ENCODE results near the gene IP6K3.

IP6K3 gene

DNA sequence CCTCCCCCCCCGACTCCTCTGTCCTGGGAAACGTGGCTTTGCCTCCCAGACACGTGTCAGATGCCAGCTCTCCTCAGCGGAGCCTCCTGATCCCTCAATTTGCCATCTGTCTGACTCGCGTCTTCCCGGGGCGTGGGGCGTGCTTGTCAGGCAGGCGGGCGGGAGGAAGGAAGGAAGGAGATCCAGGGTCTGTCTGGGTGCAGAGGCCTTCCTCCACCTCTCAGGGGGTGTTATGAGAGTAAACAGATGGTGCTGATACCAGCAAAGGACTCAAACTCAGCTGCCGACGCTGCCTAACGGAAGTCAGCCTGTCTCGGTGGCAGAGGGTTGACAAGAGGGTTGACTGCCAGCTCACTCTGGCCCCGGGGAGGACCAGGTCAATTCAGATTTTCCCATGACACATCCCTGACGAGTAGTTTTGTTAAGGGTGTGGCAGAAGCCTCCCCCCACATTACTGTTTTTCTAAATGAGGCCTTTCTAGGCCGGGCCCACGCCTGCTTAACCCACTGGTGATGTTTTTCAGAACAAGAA is 52.2 kb downstream of the IP6K3 start:
- peaks cover 72% of the 10 kb centered on the region for H3K36me3 ChIP-seq (ENCODE audit: insufficient read depth, low read length)
- no peak overlapping the region for H3K4me3 ChIP-seq
- no peak overlapping the region for H3K27ac ChIP-seq
- no peak overlapping the region for H3K9ac ChIP-seq (ENCODE audit: insufficient read length)
- H3K9me3 ChIP-seq (ENCODE audit: low read depth, low read length), result no peaks in the 10 kb centered on the region
- DNase-seq (ENCODE audit: low read depth, low spot score), result no peak
- TF ChIP-seq FOXP2 (optimal IDR thresholded peaks at IDR 0.05; ENCODE audit: control extremely low read depth, extremely low read length, insufficient read depth), result no peak
- 0 out of 2 replicates have a peak, but pooled peaks have one; percentile 31 for TF ChIP-seq POLR2AphosphoS5 (IDR thresholded peaks at IDR 0.05; ENCODE audit: borderline replicate concordance, low read depth, low read length)
- TF ChIP-seq EZH2 (IDR thresholded peaks at IDR 0.05), result no peak

DNA sequence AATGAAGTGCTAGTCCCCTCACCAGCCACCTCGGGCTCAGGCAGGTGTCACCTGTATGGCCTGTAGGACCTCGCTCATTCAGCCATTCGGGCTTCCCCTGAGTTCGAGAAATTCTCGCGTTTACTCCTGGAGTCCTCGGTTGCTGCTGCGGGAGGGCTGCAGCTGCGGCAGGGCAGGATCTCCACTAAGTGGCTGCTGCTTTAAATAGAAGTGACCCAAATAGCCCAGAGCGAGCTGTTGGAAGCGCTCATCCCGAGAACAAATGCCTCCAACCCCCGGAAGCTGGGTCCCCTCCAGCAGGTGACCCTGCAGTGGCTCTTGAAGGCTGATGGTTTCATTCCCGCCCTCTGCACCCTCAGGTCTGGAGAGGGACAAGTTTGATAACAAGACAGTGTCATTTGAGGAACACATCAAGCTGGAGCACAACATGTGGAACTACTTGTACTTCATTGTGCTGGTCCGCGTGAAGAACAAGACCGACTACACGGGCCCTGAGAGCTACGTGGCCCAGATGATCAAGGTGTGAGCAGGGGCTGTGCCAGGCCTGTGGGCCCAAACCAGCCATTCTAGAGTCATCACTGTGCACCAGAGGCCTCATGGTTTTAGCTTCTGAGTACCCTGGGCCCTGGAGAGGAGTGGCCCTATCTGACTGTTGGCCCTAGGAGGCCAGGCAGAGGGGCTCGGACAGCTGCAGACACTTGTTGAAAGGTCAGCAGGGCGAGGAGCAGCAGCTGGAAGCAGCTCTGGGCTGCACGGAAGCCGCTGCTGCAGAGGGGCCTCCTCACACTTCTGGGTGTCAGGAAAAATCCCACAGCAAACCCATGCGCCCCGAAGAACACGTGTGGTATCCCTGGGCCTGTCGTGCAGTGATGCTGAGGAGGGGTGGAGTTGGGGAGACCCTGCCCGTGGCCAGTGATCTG is 53.3 kb downstream of the IP6K3 start:
- no peak for TF ChIP-seq POLR2AphosphoS5 (IDR thresholded peaks at IDR 0.05; ENCODE audit: borderline replicate concordance, low read depth, low read length)
- no peak for TF ChIP-seq EZH2 (IDR thresholded peaks at IDR 0.05)
- no peak for TF ChIP-seq FOXP2 (optimal IDR thresholded peaks at IDR 0.05; ENCODE audit: control extremely low read depth, extremely low read length, insufficient read depth)
- Histone ChIP-seq H3K36me3 (ENCODE audit: insufficient read depth, low read length) (peaks cover 72% of the 10 kb centered on the region), H3K9me3 (ENCODE audit: low read depth, low read length) (no peaks in the 10 kb centered on the region), H3K27ac (no peak overlapping the region), H3K4me3 (no peak overlapping the region), H3K9ac (ENCODE audit: insufficient read length) (no peak overlapping the region)
- no peak for DNase-seq (ENCODE audit: low read depth, low spot score)

DNA sequence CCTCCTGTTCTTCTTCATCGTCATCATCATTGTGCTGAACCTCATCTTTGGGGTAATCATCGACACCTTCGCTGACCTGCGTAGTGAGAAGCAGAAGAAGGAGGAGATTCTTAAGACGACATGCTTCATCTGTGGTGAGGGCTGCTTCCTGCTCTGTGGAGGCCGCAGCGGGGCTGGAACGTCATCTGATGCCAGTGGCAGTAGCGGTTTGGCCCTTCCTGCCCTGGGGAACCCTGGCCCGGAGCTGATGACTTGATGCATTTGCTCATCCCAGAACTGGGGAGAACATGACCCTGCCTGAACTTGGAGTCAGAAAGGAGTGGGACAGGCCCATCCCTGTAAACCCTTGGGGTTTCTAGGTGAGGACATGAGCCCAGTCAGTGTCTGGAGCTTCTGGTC is 53.9 kb downstream of the IP6K3 start:
- H3K9ac ChIP-seq (ENCODE audit: insufficient read length), result no peak overlapping the region
- no peak for DNase-seq (ENCODE audit: low read depth, low spot score)
- H3K4me3 ChIP-seq, result no peak overlapping the region
- H3K9me3 ChIP-seq (ENCODE audit: low read depth, low read length), result no peaks in the 10 kb centered on the region
- H3K36me3 ChIP-seq (ENCODE audit: insufficient read depth, low read length), result peaks cover 67% of the 10 kb centered on the region
- no peak overlapping the region for H3K27ac ChIP-seq
- TF ChIP-seq POLR2AphosphoS5 (IDR thresholded peaks at IDR 0.05; ENCODE audit: borderline replicate concordance, low read depth, low read length) (no peak; the same call in 1 of the 2 replicates), FOXP2 (optimal IDR thresholded peaks at IDR 0.05; ENCODE audit: control extremely low read depth, extremely low read length, insufficient read depth) (no peak), EZH2 (IDR thresholded peaks at IDR 0.05) (no peak)

DNA sequence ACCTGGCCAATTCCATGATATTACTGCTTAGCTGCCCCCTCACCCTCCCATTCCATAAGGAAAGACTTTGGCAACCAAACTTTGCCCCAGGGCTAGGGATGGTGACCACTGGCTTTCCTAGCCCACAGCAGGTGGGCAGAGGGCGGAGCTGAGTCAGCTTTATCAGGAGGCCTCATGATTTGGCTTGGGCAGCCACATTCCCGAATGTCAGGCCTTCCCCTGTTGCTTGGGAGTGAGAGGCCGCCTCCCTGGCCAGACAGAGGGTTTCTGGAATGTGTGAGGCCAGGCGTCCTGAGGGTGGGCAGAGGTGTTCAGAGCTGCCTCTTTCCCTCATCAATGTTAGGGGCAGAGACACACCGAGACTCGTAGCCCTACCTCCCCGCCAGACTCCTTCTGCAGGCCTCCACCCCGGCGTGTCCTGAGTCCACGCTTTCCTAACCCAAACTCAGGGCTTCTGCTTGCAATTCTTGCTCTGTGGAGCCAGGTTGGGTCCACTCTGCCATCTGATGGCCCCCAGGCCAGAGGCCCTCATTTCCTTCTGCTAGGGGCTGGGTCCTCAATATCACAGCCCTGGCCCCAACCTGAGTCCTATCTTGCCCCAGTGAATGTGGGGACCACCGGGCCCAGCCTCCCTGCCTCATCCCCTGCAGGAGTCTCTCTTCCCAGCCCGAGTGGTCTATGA is 54.5 kb downstream of the IP6K3 start:
- H3K9me3 ChIP-seq (ENCODE audit: low read depth, low read length), result no peaks in the 10 kb centered on the region
- DNase-seq (ENCODE audit: low read depth, low spot score), result no peak
- H3K9ac ChIP-seq (ENCODE audit: insufficient read length), result no peak overlapping the region
- H3K4me3 ChIP-seq, result no peak overlapping the region
- H3K36me3 ChIP-seq (ENCODE audit: insufficient read depth, low read length), result peaks cover 63% of the 10 kb centered on the region; the same call in 1 of the 2 replicates
- TF ChIP-seq FOXP2 (optimal IDR thresholded peaks at IDR 0.05; ENCODE audit: control extremely low read depth, extremely low read length, insufficient read depth), result no peak
- no peak for TF ChIP-seq EZH2 (IDR thresholded peaks at IDR 0.05)
- peak; percentile 5; the same call in 1 of the 2 replicates for TF ChIP-seq POLR2AphosphoS5 (IDR thresholded peaks at IDR 0.05; ENCODE audit: borderline replicate concordance, low read depth, low read length)
- H3K27ac ChIP-seq, result no peak overlapping the region

DNA sequence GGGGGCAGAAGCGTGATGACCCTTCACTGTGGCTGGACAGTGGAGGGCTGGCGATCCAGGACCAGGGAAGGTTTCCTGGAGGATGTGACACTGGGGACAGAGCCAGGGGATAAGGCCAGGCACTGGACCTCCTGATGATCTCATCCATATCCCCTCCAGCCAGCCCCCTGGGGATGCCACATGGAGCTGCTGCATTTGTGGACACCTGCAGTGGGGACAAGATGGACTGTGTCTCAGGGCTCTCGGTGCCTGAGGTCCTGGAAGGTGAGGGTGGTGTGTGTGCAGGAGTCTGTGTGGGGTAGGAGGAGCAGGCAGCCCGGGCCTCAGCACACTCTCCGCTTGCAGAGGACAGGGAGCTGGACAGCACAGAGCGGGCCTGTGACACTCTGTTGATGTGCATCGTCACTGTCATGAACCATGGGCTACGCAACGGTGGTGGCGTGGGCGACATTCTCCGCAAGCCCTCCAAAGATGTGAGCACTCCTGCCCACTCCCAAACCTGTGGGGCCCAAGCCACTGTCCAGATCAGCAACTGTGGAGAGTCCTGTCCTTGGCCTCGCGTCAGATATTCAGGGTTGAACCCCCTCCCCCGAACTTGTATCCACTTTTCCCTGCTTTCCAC is 55.1 kb downstream of the IP6K3 start:
- Histone ChIP-seq H3K27ac (no peak overlapping the region), H3K36me3 (ENCODE audit: insufficient read depth, low read length) (peaks cover 64% of the 10 kb centered on the region; the same call in 1 of the 2 replicates), H3K4me3 (no peak overlapping the region), H3K9me3 (ENCODE audit: low read depth, low read length) (no peaks in the 10 kb centered on the region), H3K9ac (ENCODE audit: insufficient read length) (no peak overlapping the region)
- TF ChIP-seq POLR2AphosphoS5 (IDR thresholded peaks at IDR 0.05; ENCODE audit: borderline replicate concordance, low read depth, low read length) (no peak), EZH2 (IDR thresholded peaks at IDR 0.05) (no peak), FOXP2 (optimal IDR thresholded peaks at IDR 0.05; ENCODE audit: control extremely low read depth, extremely low read length, insufficient read depth) (no peak)
- DNase-seq (ENCODE audit: low read depth, low spot score), result no peak

DNA sequence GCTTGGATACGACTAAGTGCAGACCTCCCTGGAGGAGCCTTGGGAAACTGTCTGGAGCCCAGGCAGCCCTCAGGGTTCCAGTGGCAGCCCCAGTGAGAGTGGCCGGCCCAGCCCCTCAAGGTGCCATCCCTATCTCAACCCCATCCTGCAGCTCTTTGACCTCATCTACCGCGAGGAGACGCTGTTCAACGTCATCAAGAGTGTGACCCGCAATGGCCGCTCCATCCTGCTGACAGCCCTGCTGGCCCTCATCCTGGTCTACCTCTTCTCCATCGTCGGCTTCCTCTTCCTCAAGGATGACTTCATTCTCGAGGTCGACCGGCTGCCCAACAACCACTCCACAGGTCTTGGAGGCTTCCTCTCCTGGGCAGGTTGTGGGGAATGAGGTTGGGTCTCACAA is 55.9 kb downstream of the IP6K3 start:
- Histone ChIP-seq H3K27ac (no peak overlapping the region), H3K9ac (ENCODE audit: insufficient read length) (no peak overlapping the region), H3K4me3 (no peak overlapping the region), H3K9me3 (ENCODE audit: low read depth, low read length) (no peaks in the 10 kb centered on the region), H3K36me3 (ENCODE audit: insufficient read depth, low read length) (peaks cover 64% of the 10 kb centered on the region; the same call in 1 of the 2 replicates)
- DNase-seq (ENCODE audit: low read depth, low spot score), result no peak
- TF ChIP-seq EZH2 (IDR thresholded peaks at IDR 0.05), result no peak
- TF ChIP-seq FOXP2 (optimal IDR thresholded peaks at IDR 0.05; ENCODE audit: control extremely low read depth, extremely low read length, insufficient read depth), result no peak
- TF ChIP-seq POLR2AphosphoS5 (IDR thresholded peaks at IDR 0.05; ENCODE audit: borderline replicate concordance, low read depth, low read length), result no peak

DNA sequence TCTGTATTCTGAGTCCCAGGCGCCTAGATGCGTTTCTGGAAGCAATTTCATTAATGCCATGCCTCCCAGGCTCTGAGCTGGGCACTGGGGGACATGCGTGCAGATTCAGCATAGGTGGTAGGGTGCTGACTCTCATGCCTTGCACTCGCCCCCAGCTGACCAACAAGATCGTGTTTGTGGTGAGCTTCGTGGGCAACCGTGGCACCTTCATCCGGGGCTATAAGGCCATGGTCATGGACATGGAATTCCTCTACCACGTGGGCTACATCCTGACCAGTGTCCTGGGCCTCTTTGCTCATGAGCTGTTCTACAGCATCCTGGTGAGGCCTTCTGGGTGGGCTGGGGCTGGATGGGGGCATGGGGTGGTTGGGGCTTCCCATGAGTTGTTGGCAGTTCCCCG is 56.8 kb downstream of the IP6K3 start:
- H3K4me3 ChIP-seq, result no peak overlapping the region
- no peak for DNase-seq (ENCODE audit: low read depth, low spot score)
- peaks cover 69% of the 10 kb centered on the region; the same call in 1 of the 2 replicates for H3K36me3 ChIP-seq (ENCODE audit: insufficient read depth, low read length)
- H3K9ac ChIP-seq (ENCODE audit: insufficient read length), result no peak overlapping the region
- H3K9me3 ChIP-seq (ENCODE audit: low read depth, low read length), result no peaks in the 10 kb centered on the region
- no peak for TF ChIP-seq POLR2AphosphoS5 (IDR thresholded peaks at IDR 0.05; ENCODE audit: borderline replicate concordance, low read depth, low read length)
- no peak for TF ChIP-seq EZH2 (IDR thresholded peaks at IDR 0.05)
- no peak for TF ChIP-seq FOXP2 (optimal IDR thresholded peaks at IDR 0.05; ENCODE audit: control extremely low read depth, extremely low read length, insufficient read depth)
- H3K27ac ChIP-seq, result no peak overlapping the region

DNA sequence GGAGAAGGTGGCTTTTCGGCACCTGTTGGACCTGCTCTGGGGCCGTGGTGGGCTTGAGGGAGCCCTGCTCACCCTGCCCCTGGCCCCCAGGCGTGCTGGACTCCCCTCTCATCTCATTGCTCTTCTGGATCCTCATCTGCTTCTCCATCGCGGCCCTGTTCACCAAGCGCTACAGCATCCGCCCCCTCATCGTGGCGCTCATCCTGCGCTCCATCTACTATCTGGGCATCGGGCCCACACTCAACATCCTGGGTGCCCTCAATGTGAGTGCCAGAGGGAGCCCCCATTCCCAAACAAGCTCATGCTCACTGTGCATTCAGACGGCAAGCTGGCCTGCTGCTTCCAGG is 57.6 kb downstream of the IP6K3 start:
- Histone ChIP-seq H3K9me3 (ENCODE audit: low read depth, low read length) (no peaks in the 10 kb centered on the region), H3K27ac (no peak overlapping the region), H3K9ac (ENCODE audit: insufficient read length) (no peak overlapping the region), H3K36me3 (ENCODE audit: insufficient read depth, low read length) (peaks cover 73% of the 10 kb centered on the region; the same call in 1 of the 2 replicates), H3K4me3 (no peak overlapping the region)
- no peak for DNase-seq (ENCODE audit: low read depth, low spot score)
- TF ChIP-seq EZH2 (IDR thresholded peaks at IDR 0.05) (no peak), POLR2AphosphoS5 (IDR thresholded peaks at IDR 0.05; ENCODE audit: borderline replicate concordance, low read depth, low read length) (no peak), FOXP2 (optimal IDR thresholded peaks at IDR 0.05; ENCODE audit: control extremely low read depth, extremely low read length, insufficient read depth) (no peak)
